Astrocyte of the hippocampus (primary cell): Measurements from ENCODE around the gene B4GALT3.

Source experiments
- DNase-seq: peaks from one replicate; pipeline ENCODE4 v3.0.0; 2011; ENCODE audit warnings: low read depth, low spot score

B4GALT3 gene

GRCh38 chr1:161130266-161130665, 47.0 kb downstream of the B4GALT3 start:
- DNase-seq: no peak

- DNase-seq: no peak
Measured at GRCh38 chr1:161128591-161129420, 48.5 kb downstream of the B4GALT3 start.

- DNase-seq: no peak
Measured at GRCh38 chr1:161127649-161128048, 49.7 kb downstream of the B4GALT3 start.

- no peak for DNase-seq
Measured at GRCh38 chr1:161122967-161123366, 54.3 kb downstream of the B4GALT3 start.

GRCh38 chr1:161121834-161122233, 55.5 kb downstream of the B4GALT3 start:
- no peak for DNase-seq
